ENCODE data around the gene WIF1.

WIF1 gene

GRCh38 chr12:65010437-65010836, 110.7 kb downstream of the WIF1 start:
- no peaks in the 10 kb centered on the region for H3K9me3 ChIP-seq (ENCODE audit: insufficient read depth, low read depth, low read length)
- H3K9ac ChIP-seq (ENCODE audit: low read depth, low read length, poor library complexity, severe bottlenecking) = no peak overlapping the region
- no peaks in the 10 kb centered on the region for H3K27me3 ChIP-seq (ENCODE audit: insufficient read depth, low read length, poor library complexity, severe bottlenecking)
- no peak overlapping the region for H3K4me2 ChIP-seq (ENCODE audit: low read depth, low read length, poor library complexity, severe bottlenecking)
- H3K4me1 ChIP-seq (ENCODE audit: insufficient read depth, low read length, poor library complexity, severe bottlenecking) = no peaks in the 10 kb centered on the region
- no peaks in the 10 kb centered on the region for H3F3A ChIP-seq (ENCODE audit: low read depth)
- H3K79me2 ChIP-seq (ENCODE audit: insufficient read depth, low read length) = no peaks in the 10 kb centered on the region
- no peaks in the 10 kb centered on the region for H3K9me2 ChIP-seq (replicated peaks; ENCODE audit: low read depth, low read length)
- H4K20me1 ChIP-seq (ENCODE audit: insufficient read depth, low read length, poor library complexity, severe bottlenecking) = no peaks in the 10 kb centered on the region
- no peak for TF ChIP-seq EZH2phosphoT487 (IDR thresholded peaks at IDR 0.05; ENCODE audit: borderline replicate concordance)
- no peak for TF ChIP-seq CTCF (conservative IDR thresholded peaks at IDR 0.05; ENCODE audit: low read length)
- no peak overlapping the region for H3K4me3 ChIP-seq (ENCODE audit: low read length, poor library complexity, severe bottlenecking)
- H3K36me3 ChIP-seq (ENCODE audit: insufficient read depth, low read length) = no peaks in the 10 kb centered on the region
- no peak overlapping the region for H2AFZ ChIP-seq (ENCODE audit: low read length)

GRCh38 chr12:65005716-65006115, 115.4 kb downstream of the WIF1 start:
- Histone ChIP-seq H3F3A (ENCODE audit: low read depth) (no peaks in the 10 kb centered on the region), H4K20me1 (ENCODE audit: insufficient read depth, low read length, poor library complexity, severe bottlenecking) (no peaks in the 10 kb centered on the region), H3K36me3 (ENCODE audit: insufficient read depth, low read length) (no peaks in the 10 kb centered on the region), H3K9ac (ENCODE audit: low read depth, low read length, poor library complexity, severe bottlenecking) (no peak overlapping the region), H3K9me2 (replicated peaks; ENCODE audit: low read depth, low read length) (no peaks in the 10 kb centered on the region), H3K4me1 (ENCODE audit: insufficient read depth, low read length, poor library complexity, severe bottlenecking) (no peaks in the 10 kb centered on the region), H3K9me3 (ENCODE audit: insufficient read depth, low read depth, low read length) (no peaks in the 10 kb centered on the region), H2AFZ (ENCODE audit: low read length) (no peak overlapping the region), H3K4me3 (ENCODE audit: low read length, poor library complexity, severe bottlenecking) (no peak overlapping the region), H3K79me2 (ENCODE audit: insufficient read depth, low read length) (no peaks in the 10 kb centered on the region), H3K27me3 (ENCODE audit: insufficient read depth, low read length, poor library complexity, severe bottlenecking) (peaks cover 5% of the 10 kb centered on the region), H3K4me2 (ENCODE audit: low read depth, low read length, poor library complexity, severe bottlenecking) (no peak overlapping the region)
- TF ChIP-seq CTCF (conservative IDR thresholded peaks at IDR 0.05; ENCODE audit: low read length) (no peak), EZH2phosphoT487 (IDR thresholded peaks at IDR 0.05; ENCODE audit: borderline replicate concordance) (no peak)

GRCh38 chr12:65004270-65004669, 116.8 kb downstream of the WIF1 start:
- no peak overlapping the region for H3K4me3 ChIP-seq (ENCODE audit: low read length, poor library complexity, severe bottlenecking)
- no peak for TF ChIP-seq CTCF (conservative IDR thresholded peaks at IDR 0.05; ENCODE audit: low read length)
- no peak for TF ChIP-seq EZH2phosphoT487 (IDR thresholded peaks at IDR 0.05; ENCODE audit: borderline replicate concordance)
- no peak overlapping the region for H3K9ac ChIP-seq (ENCODE audit: low read depth, low read length, poor library complexity, severe bottlenecking)
- H3K79me2 ChIP-seq (ENCODE audit: insufficient read depth, low read length) = no peaks in the 10 kb centered on the region
- H3K36me3 ChIP-seq (ENCODE audit: insufficient read depth, low read length) = no peaks in the 10 kb centered on the region
- H4K20me1 ChIP-seq (ENCODE audit: insufficient read depth, low read length, poor library complexity, severe bottlenecking) = no peaks in the 10 kb centered on the region
- no peaks in the 10 kb centered on the region for H3F3A ChIP-seq (ENCODE audit: low read depth)
- no peaks in the 10 kb centered on the region for H3K4me1 ChIP-seq (ENCODE audit: insufficient read depth, low read length, poor library complexity, severe bottlenecking)
- H3K27me3 ChIP-seq (ENCODE audit: insufficient read depth, low read length, poor library complexity, severe bottlenecking) = peaks cover 5% of the 10 kb centered on the region
- H3K9me2 ChIP-seq (replicated peaks; ENCODE audit: low read depth, low read length) = no peaks in the 10 kb centered on the region
- no peak overlapping the region for H3K4me2 ChIP-seq (ENCODE audit: low read depth, low read length, poor library complexity, severe bottlenecking)
- no peaks in the 10 kb centered on the region for H3K9me3 ChIP-seq (ENCODE audit: insufficient read depth, low read depth, low read length)
- no peak overlapping the region for H2AFZ ChIP-seq (ENCODE audit: low read length)
